Activated CD8-positive, alpha-beta T cell treated with anti-CD3 and anti-CD28 coated beads, Interleukin-2, amount 10 ng/mL, durations not matched to agents 7 days and 5 days (primary cell): ENCODE data around the gene NTMT1. TPM values are rescaled to one million over a fixed set of nuclear protein-coding genes. Genes with fewer than 3 reads are reported as not detected.

Source experiments
- ATAC-seq: fragments of 150-1000 bp; cut with Tn5 transposase; one replicate; pipeline ENCODE4 v1.10.0; 2021; ENCODE audit warnings: moderate library complexity
- CTCF ChIA-PET: fragments of 350-600 bp; sonication (Branson Sonifier 250); formaldehyde crosslinking; loops from one replicate; lab custom pipeline; 2021; ENCODE audit warnings: antibody characterized with exemption; lab: Charles Lee
- POLR2A ChIA-PET: fragments of 350-600 bp; sonication (Branson Sonifier 250); formaldehyde crosslinking; loops from one replicate; lab custom pipeline; 2021; ENCODE audit warnings: antibody characterized with exemption; lab: Charles Lee
- DNase-seq: peaks from one replicate; pipeline ENCODE4 v3.0.0-alpha.2; 2020
- H3K27ac Mint-ChIP-seq: one replicate; pipeline ENCODE4 v1.8.0; 2021; ENCODE audit warnings: mild to moderate bottlenecking, mixed read lengths
- H3K27me3 Mint-ChIP-seq: one replicate; pipeline ENCODE4 v1.8.0; 2021; ENCODE audit warnings: low read depth, mixed read lengths
- H3K36me3 Mint-ChIP-seq: one replicate; pipeline ENCODE4 v1.8.0; 2021; ENCODE audit warnings: low read depth, mixed read lengths
- H3K4me1 Mint-ChIP-seq: one replicate; pipeline ENCODE4 v1.8.0; 2021; ENCODE audit warnings: low read depth, mixed read lengths
- H3K4me3 Mint-ChIP-seq: one replicate; pipeline ENCODE4 v1.8.0; 2021; ENCODE audit warnings: mild to moderate bottlenecking, mixed read lengths
- H3K9me3 Mint-ChIP-seq: one replicate; pipeline ENCODE4 v1.8.0; 2022; ENCODE audit warnings: mixed read lengths; ENCODE audit not compliant: insufficient read depth
- total RNA-seq, 2 experiments: library from RNA; stranded (reverse); gene quantifications; one replicate each; pipeline ENCODE4 v1.2.3, GENCODE V29; 2021

The NTMT1 gene
- total RNA-seq = 10 to 100 TPM; 36.2 to 39.2 TPM

GRCh38 chr9:129626079-129626624 lies at the start of gene NTMT1:
NTMT1 (plus strand) TSS chr9:129626163; CDS start chr9:129632704, 6,541 bp downstream.
- Mint-ChIP-seq H3K9me3 (no peaks in the 10 kb centered on the region), H3K27me3 (peaks cover 5% of the 10 kb centered on the region), H3K36me3 (peaks cover 16% of the 10 kb centered on the region), H3K27ac (peak within 1 kb of the TSS; percentile 88), H3K4me1 (peaks cover 54% of the 10 kb centered on the region), H3K4me3 (peak within 1 kb of the TSS; percentile 80)
- CTCF ChIA-PET = interaction anchor here (1.4 to 9.5 kb wide), 10 partner anchors 13 to 495 kb away, joined by 3 to 176 read pairs (median 26); partner anchors contain the start of gene ASB6
- ATAC-seq (peak; percentile 70), DNase-seq (peak; percentile 92)
- POLR2A ChIA-PET = interaction anchor here (0.6 to 1.6 kb wide), 10 partner anchors 11 to 529 kb away, joined by 3 to 5 read pairs (median 4); no protein-coding TSS in a partner anchor

GRCh38 chr9:129576546-129577543 lies 49.1 kb upstream of the NTMT1 start:
- Mint-ChIP-seq H3K36me3 (no peaks in the 10 kb centered on the region), H3K4me3 (no peak overlapping the region), H3K9me3 (peaks cover 6% of the 10 kb centered on the region), H3K4me1 (peaks cover 48% of the 10 kb centered on the region), H3K27ac (peak overlapping the region; percentile 75), H3K27me3 (peaks cover 4% of the 10 kb centered on the region)
- CTCF ChIA-PET = no interaction called here
- POLR2A ChIA-PET = no interaction called here
- no peak for DNase-seq
- no peak for ATAC-seq

GRCh38 chr9:129579294-129579693 lies 46.7 kb upstream of the NTMT1 start:
- Mint-ChIP-seq H3K27me3 (peaks cover 4% of the 10 kb centered on the region), H3K4me1 (peaks cover 71% of the 10 kb centered on the region)
- POLR2A ChIA-PET = interaction anchor here (1.0 to 1.7 kb wide), 3 partner anchors 17 to 96 kb away, joined by 3 to 5 read pairs (median 4); no protein-coding TSS in a partner anchor

GRCh38 chr9:129580211-129580915 lies 45.6 kb upstream of the NTMT1 start:
- Mint-ChIP-seq H3K27ac (peak overlapping the region; percentile 76), H3K4me3 (peak overlapping the region; percentile 41), H3K36me3 (no peaks in the 10 kb centered on the region), H3K27me3 (peaks cover 4% of the 10 kb centered on the region), H3K4me1 (peaks cover 81% of the 10 kb centered on the region), H3K9me3 (no peaks in the 10 kb centered on the region)
- ATAC-seq (peak; percentile 61), DNase-seq (peak; percentile 81)
- POLR2A ChIA-PET = interaction anchor here (1.0 to 1.7 kb wide), 3 partner anchors 16 to 97 kb away, joined by 3 to 5 read pairs (median 4); no protein-coding TSS in a partner anchor
- CTCF ChIA-PET = interaction anchor here (0.7 to 2.0 kb wide), 8 partner anchors 11 to 448 kb away, joined by 3 to 8 read pairs (median 4); no protein-coding TSS in a partner anchor

More at GRCh38 chr9:129579294-129579693, 46.7 kb upstream of the NTMT1 start:
- Mint-ChIP-seq H3K9me3 (no peaks in the 10 kb centered on the region), H3K36me3 (no peaks in the 10 kb centered on the region), H3K27ac (peak overlapping the region; percentile 76), H3K4me3 (no peak overlapping the region)
- ATAC-seq (no peak), DNase-seq (no peak)
- CTCF ChIA-PET = interaction anchor here (1.1 kb wide), 1 partner anchor 84 kb away, joined by 3 read pairs; no protein-coding TSS in a partner anchor

GRCh38 chr9:129581505-129582189 lies 44.3 kb upstream of the NTMT1 start:
- Mint-ChIP-seq H3K36me3 (no peaks in the 10 kb centered on the region), H3K4me1 (peaks cover 91% of the 10 kb centered on the region)
- POLR2A ChIA-PET = no interaction called here

GRCh38 chr9:129582855-129583254 lies 43.1 kb upstream of the NTMT1 start:
- H3K4me1 Mint-ChIP-seq = peaks cover 95% of the 10 kb centered on the region
- ChIA-PET CTCF (interaction anchor here (1.3 to 1.9 kb wide), 2 partner anchors 22 to 28 kb away, joined by 5 to 6 read pairs; no protein-coding TSS in a partner anchor), POLR2A (interaction anchor here (0.6 to 0.8 kb wide), 2 partner anchors 42 to 97 kb away, joined by 3 to 4 read pairs; no protein-coding TSS in a partner anchor)
- ATAC-seq (no peak), DNase-seq (peak; percentile 48)
- H3K27me3 Mint-ChIP-seq = no peaks in the 10 kb centered on the region
- H3K4me3 Mint-ChIP-seq = no peak overlapping the region
- H3K27ac Mint-ChIP-seq = peak overlapping the region; percentile 60
- no peaks in the 10 kb centered on the region for H3K9me3 Mint-ChIP-seq
- no peaks in the 10 kb centered on the region for H3K36me3 Mint-ChIP-seq

More at GRCh38 chr9:129581505-129582189, 44.3 kb upstream of the NTMT1 start:
- DNase-seq (no peak), ATAC-seq (no peak)
- Mint-ChIP-seq H3K27me3 (no peaks in the 10 kb centered on the region), H3K4me3 (no peak overlapping the region), H3K9me3 (no peaks in the 10 kb centered on the region), H3K27ac (peak overlapping the region; percentile 60)
- CTCF ChIA-PET = interaction anchor here (1.1 to 2.0 kb wide), 5 partner anchors 11 to 443 kb away, joined by 3 to 8 read pairs (median 5); no protein-coding TSS in a partner anchor

- Mint-ChIP-seq H3K9me3 (no peaks in the 10 kb centered on the region), H3K4me1 (peaks cover 95% of the 10 kb centered on the region), H3K27ac (peak overlapping the region; percentile 65), H3K36me3 (no peaks in the 10 kb centered on the region), H3K27me3 (no peaks in the 10 kb centered on the region), H3K4me3 (no peak overlapping the region)
- DNase-seq = no peak
- ATAC-seq = no peak
- ChIA-PET POLR2A (interaction anchor here (0.6 to 0.8 kb wide), 2 partner anchors 42 to 98 kb away, joined by 3 to 4 read pairs; no protein-coding TSS in a partner anchor), CTCF (interaction anchor here (1.1 to 2.3 kb wide), 7 partner anchors 9 to 441 kb away, joined by 3 to 7 read pairs (median 5); no protein-coding TSS in a partner anchor)
Measured at GRCh38 chr9:129583308-129584038, 42.5 kb upstream of the NTMT1 start.

- no peaks in the 10 kb centered on the region for H3K9me3 Mint-ChIP-seq
- H3K4me1 Mint-ChIP-seq = peaks cover 92% of the 10 kb centered on the region
- H3K27me3 Mint-ChIP-seq = peaks cover 5% of the 10 kb centered on the region
- H3K4me3 Mint-ChIP-seq = no peak overlapping the region
- DNase-seq (peak; percentile 86), ATAC-seq (peak; percentile 21)
- H3K27ac Mint-ChIP-seq = peak overlapping the region; percentile 93
- ChIA-PET POLR2A (no interaction called here), CTCF (interaction anchor here (0.8 to 2.3 kb wide), 7 partner anchors 9 to 442 kb away, joined by 3 to 7 read pairs (median 4); no protein-coding TSS in a partner anchor)
- H3K36me3 Mint-ChIP-seq = no peaks in the 10 kb centered on the region
Measured at GRCh38 chr9:129584136-129584535, 41.8 kb upstream of the NTMT1 start.

- no peaks in the 10 kb centered on the region for H3K9me3 Mint-ChIP-seq
- H3K4me1 Mint-ChIP-seq = peaks cover 79% of the 10 kb centered on the region
- no peaks in the 10 kb centered on the region for H3K36me3 Mint-ChIP-seq
- H3K27me3 Mint-ChIP-seq = peaks cover 12% of the 10 kb centered on the region
- ChIA-PET POLR2A (no interaction called here), CTCF (interaction anchor here (1.4 to 2.3 kb wide), 4 partner anchors 11 to 443 kb away, joined by 5 to 10 read pairs (median 8); partner anchors contain the start of gene IER5L)
- DNase-seq = no peak
- no peak overlapping the region for H3K4me3 Mint-ChIP-seq
- H3K27ac Mint-ChIP-seq = peak overlapping the region; percentile 93
- no peak for ATAC-seq
Measured at GRCh38 chr9:129585352-129585751, 40.6 kb upstream of the NTMT1 start.
